Femur (tissue), 1 donor: Measurements from ENCODE around the gene ADAMTSL1.

Experiments used
- DNase-seq: peaks from one replicate; pipeline ENCODE4 v3.0.0-alpha.2; 2017

Gene ADAMTSL1

DNA sequence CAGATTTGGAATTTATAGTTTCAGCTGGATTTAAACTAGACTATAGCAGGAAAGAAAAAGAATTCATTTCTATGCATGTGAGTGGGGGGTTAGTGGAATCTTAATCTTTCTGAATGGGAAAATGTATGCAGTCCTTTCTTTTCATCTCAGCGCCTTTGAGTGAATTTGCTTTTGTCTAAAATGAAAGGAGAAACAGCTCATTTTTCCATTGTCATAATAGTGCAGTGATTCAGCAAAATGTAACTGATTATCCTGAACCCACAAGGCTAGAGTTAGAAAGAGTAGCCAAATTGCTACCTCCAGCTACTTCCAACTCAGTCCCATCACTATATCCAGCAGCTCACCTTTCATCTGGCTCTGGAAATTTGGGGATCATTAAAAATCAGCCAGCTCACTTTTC is 134.4 kb downstream of the ADAMTSL1 start:
- DNase-seq: no peak

DNA sequence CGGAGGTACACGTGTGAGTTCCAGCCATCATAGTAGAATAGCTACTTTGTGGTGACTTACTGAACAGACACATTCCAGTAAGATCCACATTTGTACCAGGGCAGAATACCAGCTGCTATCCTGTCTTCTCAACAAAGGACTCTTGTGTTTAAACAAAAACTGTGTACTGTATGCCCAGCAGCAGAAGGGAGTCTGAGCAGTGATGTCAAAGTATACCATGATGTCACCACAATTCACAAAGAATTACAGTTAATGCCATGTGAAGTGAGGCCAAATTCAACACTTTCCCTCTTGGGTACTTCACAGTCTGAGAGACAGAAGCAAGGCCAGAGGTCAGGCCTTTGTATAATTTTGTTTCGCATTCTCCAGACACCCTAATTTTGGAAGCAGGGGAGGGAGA is 137.0 kb downstream of the ADAMTSL1 start:
- no peak for DNase-seq

DNA sequence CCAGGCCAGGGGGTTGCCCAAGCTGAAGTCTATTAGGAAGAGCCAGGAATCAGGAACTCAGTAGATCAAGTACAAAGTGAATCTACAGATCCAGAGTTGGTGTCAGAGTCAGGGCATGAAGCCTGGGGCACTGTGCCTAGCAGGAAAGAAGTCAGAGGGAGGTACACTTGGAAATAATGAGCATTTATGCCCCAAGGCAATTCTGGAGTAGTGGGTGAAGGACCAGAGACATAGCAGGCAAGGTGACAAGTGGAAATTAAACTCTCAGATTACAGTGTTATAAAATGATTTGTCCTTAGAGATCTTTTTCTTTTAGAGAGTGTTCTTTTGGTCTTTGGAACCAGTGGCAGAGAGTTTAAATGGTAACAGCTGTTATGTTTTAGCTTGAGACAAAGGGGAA is 138.0 kb downstream of the ADAMTSL1 start:
- peak; percentile 51 for DNase-seq

DNA sequence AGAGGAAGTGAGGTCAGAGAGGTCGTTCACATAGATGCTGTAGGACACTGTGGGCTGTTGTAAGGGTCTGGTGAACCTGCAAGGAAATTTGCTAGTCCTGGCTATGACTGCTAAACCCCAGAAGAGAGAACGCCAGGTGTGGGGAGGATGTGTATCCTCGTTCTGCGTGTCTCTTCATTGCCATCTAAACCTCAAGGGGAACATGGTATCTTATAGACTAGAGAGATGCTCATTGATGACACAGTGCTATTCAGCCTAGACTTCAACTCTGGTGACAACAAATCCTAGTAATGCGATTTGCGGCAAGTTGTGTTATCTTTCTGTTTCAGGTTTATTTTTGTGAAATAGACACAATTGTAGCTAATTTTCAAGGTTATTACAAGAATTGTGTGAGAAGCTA is 140.2 kb downstream of the ADAMTSL1 start:
- no peak for DNase-seq

DNA sequence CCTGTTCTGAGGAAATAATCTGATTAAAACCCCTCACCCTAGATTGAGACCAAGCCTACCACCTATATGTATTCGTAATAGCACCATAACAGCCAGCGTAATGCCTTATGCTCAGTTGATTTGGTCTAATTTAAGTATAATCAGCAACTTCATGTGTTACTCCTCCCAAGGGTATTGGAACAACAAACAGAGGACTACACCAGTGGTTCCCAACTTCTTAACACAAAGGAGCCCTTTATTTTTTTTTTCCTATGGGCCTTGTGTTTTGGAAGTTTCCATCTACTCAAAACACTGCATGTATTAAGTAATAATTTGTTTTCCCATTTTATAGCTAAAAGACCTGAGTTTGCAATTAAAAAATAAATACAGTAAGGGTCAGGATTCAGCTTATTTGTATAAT is 140.7 kb downstream of the ADAMTSL1 start:
- DNase-seq: no peak

DNA sequence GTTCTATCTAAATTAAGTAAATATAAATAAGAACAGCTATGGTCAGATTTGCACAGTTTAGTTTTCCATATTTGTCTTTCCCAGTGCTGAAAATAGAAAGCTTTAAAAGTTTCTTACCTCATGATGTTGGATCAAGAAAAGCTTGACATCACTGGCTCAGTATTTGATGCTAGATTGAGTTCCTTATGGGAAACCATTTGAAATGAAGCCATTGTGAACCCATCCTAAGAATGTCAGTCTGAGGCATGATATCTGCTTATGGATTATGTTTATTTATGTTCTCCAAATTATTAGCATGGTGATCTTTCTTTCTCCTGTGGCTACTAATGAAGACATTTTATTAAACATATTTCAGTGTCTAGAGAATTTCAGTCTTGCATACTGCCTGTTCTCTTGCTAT is 143.0 kb downstream of the ADAMTSL1 start:
- DNase-seq: no peak

DNA sequence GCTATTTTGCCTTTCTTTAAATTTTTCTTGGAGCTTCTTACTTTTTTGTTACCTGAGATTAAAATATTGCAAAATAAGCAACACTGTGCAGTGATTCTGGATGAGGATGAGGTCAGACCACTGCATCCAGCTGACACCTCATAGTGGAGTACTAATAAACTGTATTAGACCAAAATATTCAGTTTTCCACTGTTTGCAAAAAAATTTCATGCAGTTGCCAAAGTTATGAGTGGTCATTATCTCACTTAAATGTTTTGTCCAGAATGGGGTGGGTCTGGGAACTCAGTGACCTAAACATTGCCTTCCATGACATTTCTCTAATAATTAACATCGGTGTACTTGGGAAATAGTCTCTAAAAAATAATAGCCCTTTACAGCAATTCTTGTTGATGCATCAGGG is 143.8 kb downstream of the ADAMTSL1 start:
- DNase-seq: no peak

DNA sequence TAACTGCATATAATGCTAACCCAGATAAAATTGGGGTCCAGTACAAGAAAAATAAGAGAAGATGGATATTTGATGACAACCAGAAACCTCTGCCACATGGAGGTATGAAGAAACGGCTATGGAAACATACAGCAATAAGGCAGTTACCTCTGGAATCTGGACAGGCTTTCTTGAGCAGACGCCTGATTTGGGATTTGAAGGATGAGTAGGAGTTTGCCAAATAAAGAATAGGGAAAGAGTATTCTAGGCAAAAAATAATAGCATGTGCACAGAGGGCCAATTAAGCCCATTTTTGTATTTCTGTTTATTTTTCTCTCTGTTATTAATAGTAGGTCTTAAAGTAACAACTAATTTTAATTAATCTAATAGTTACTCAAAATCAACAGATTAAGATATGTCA is 144.9 kb downstream of the ADAMTSL1 start:
- no peak for DNase-seq

DNA sequence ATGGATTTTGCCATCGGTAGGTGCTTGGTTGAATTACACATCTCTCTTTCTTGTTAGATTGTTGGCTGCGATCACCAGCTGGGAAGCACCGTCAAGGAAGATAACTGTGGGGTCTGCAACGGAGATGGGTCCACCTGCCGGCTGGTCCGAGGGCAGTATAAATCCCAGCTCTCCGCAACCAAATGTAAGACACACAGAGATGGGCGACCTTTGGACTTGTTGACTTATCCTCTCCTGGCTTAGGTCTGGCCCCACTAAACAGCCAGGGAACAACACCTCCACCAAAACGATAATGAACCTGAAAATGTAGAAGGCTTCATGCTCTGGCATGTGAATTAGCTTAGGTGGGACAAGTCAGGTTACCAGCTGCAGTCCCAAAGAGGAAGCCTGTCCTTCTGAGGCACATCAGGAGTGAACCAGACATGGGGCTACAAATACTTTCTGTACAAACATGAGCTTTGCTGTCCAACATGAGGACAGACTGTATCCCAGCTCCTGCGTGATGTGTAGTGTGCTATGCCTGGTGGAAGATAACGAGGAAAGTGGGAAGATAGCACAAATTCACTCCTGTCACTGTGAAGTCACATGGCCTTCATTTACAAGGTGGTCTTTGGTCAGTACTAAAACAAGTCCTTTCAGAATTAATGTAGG is 148.4 kb downstream of the ADAMTSL1 start:
- DNase-seq: no peak

DNA sequence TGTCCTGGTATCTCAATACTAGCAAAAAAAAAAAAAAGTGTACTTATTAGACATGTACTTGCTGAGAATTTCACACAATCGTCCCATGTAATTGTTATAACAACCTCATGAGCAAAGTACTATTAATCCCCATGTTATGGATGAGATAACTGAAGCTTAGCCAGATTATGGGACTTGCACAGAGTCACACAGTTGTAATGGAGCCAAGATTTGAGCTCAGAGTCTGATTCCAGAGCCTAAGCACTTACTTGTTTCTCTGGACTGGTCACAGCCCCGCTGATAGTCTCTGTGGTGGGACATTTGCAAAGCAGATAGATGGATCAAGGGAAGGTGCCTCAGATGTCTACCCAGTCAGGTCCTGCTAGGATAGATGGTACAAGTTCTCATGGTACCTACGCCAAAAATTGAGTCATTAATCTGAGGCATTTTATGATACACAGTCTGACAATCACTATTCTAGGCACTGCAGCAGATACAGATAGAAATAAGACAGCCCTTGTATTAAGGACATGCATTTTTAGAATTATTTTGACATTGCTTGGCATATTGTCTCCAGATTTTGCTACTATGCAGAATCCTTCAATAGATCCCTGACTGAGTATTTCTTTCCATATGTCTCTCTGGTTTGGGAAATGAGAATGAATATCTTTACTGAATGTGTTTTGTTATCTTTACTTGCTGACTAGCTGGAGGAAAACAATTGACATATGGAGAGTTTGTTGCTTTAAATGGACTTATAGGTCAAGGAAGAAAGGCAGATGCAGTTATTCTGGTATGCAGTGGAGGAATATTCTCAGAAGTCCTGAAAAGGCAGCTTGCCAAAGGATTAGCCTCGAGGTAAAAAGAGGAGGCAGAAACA is 149.5 kb downstream of the ADAMTSL1 start:
- no peak for DNase-seq

DNA sequence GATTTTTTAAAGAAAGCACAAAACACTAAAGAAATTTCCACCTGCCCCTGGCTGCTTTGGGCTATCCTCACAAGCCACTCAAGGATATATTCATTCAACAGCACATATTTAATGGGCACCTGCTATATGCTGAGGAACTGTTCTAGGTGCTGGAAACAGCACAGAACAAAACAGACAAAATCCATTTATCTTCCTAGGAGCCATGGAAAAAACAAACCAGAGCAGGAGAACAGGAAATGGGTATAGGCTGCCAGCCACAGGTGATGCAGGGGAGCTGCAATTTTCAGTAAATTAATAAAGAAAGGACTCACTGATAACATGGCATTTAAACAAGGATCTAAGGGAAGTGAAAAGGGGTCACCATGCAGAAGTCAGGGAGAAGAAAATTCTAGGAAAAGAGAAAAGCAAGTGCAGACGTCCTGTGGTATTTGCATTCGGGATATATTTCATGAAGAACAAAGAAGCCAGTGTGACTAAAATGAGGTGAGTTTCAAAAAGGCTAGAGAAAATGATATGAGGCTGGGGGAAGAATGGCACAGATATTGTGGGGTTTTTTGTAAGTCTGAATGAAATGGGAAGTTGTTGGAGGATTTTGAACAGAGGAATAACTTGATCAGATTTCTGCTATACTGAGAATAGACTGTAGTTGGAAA is 152.2 kb downstream of the ADAMTSL1 start:
- DNase-seq: no peak

DNA sequence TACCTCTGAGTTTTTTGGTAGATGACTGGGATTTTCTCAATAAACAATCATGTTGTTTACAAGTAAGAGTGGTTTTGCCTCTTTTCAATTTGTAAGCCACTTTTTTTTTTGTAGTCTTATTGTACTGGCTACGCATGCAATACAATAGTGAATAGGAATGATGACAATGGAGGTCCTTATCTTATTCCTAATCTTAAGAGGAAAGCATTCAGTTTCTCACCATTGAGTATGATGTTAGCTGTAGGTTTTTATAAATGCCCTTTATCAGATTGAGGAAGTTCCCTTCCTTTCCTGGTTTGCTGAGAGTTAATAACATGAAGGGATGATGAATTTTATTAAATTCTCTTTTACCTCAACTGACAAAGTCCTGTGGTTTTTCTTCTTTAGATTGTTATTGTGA is 155.2 kb downstream of the ADAMTSL1 start:
- DNase-seq: no peak

DNA sequence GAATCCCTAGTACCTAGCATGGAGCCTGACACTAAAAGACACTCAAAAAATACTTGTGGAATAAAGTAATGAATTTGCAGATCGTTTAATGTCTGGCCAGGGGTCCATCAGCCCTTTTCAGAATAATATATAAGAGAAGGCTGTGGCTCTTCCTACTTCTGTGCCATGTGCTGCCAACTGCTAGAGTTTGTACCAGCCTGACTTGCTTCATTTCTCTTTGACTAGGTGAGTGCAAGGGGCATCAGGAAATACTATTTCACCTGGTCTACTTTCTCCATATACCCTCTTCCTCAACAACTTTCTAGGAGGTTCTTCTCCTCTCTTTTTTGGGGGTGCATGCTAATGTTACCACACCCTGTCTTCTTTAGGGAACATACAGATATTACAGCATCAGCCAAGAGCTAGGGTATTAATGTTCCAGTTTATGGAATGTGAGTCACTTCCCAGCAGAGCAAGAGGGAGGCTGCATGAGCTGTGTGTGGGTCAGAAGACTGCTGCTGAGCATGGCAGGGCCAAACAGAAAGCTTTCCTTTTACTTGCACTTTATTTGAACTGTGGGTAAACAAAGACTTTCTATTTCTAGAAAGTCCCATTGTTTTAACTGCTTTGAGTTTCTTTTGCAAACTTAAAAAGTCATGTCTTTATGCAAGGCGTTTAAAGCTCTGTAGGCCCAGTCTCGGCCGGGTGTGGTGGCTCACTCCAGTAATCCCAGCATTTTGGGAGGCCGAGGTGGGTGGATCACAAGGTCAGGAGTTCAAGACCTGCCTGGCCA is 158.9 kb downstream of the ADAMTSL1 start:
- DNase-seq: no peak

DNA sequence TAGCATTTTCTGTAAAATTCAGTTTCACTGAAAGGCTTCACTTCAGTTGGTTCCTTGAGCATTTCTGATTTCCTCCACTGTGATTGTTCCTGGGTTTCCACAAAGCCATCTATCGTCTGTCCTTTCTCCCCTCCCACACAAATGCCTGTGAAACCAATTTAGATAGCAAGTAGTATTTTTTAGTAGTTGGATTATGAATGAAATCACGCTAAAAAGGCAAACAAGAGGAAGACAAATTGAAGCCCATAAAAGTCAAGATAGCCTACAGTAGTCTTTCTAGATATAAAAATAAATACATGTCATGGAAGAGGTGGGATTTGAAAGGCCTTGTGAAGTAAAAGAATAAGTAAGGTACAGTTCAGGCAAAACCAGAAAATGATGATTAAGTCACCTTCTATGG is 162.8 kb downstream of the ADAMTSL1 start:
- no peak for DNase-seq

DNA sequence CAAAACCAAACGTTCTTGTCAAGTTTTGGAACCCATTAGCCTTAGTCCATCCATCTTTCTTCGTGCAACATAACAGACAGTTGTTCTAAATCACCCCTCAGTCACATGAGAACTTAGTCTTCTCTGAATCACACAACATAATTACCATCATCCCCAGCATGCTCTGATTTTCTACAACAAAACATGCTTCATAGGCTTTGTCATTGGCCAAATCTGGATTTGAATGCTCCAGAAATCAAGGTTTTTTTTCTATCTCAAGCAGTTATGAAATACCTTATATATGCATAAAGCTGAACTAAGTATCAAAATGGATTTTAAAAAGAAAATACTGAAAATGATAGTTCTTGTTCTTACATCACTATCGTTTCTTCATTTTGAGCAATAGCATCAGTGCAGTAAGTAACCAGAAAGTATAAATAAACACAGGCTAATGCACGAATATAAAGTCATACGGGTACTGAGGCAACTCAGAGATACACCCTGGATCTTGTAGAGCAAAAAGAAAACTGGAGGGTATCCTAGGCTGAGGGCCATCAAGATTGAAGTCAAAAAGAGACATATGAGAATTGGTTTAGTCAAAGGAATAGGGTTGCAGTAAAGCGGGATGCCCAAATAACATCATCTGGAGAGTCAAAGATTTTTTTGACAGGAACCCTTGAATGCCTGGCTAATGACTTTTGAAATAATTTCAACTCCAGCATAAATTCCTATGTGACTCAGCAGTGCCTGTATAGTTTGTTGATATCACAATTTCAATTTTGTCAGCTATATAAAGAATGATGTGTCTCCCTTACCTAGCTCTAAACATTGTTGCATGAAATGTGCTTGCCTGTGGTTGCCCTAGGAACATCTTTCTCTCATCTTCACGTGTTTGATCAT is 164.7 kb downstream of the ADAMTSL1 start:
- DNase-seq: no peak

DNA sequence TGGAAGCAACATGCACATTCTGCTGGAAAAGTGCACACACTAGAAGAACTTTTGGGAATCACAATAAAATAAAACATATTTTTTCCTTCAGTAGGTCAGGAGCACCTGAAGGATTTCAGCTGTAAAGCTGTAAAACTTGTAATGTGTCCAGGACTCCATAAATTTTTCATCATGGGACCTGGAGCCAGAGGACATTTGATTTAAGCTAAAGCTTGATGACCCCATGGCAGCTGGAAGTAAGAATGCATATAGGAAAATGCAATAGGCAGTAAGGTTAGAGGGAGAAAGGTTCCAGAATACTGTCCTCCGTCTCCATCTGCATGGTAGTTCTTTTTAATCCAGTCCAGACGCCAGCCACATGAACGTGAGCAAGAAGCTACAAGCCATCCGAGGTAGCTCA is 166.0 kb downstream of the ADAMTSL1 start:
- peak; percentile 32 for DNase-seq

DNA sequence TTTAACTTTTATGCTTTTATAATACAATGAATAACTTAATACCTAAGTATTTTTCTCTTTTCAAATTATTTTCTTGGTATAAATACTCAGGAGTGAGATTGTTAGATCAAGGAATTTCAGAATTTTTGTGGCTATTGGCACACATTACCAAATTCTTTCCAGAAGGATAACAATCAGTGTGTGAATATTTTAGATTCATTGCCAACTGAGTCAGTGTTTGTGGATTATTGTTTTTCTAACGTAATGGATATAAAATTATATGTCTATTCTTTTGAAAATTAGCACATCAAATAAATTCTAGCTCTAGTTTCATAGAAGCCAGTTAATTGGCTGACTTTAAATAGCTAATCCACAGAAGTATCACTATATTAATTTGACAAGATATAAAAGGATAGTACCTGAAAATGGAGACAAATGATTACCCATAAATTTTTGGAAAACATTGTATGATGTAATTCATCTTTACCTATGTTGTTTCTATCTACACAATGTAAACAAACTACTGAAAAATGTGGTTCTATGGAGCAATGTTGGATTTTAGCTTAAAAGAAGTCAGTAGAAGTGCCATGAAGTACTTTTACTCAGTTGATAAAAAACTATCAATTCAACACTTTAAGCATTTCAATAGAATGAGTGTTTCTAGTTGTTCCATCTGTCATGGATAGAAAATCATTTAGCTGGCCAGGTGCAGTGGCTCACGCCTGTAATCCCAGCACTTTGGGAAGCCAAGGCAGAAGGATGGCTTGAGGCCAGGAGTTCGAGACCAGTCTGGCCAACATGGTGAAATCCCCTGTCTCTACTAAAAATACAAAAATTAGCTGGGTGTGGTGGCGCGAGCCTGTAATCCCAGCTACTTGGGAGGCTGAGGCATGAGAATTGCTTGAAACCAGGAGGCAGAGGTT is 185.1 kb downstream of the ADAMTSL1 start:
- no peak for DNase-seq

DNA sequence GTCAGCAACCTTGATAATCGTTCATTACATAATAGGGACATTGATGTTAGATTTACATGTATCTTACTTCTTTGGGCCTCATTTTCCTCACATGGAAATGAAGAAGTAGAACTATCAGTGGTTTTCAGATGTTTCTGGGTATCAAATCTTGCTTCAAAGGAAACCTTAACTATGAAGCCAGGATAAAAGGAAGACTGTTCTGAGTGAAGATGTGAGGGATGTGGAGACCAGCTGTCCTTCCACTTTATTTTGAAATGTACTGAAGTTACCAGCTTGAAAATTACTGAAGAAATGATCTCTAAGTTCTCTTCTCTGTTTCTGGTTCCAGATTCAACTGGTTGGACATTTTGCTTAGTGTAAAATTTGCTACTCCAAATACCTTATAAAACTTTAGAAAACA is 186.0 kb downstream of the ADAMTSL1 start:
- DNase-seq: no peak

DNA sequence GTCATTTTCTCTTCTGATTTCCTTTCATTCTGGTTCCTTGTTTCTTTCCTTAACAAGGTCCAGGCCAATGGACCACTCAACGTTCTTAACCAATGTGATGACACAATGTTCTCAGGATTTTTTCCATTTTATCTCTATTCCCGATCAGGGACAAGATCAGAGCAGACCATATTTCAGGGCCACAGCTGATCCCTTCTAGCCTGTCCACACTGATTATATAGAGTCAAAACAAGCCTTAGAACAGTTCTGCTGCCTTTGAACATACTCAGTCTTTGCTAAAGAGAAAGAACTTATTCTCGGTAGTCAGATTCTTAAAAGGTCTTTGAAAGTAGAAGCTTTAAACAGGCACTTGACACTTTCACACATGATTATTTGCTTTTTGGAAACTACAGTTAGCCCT is 188.4 kb downstream of the ADAMTSL1 start:
- no peak for DNase-seq

DNA sequence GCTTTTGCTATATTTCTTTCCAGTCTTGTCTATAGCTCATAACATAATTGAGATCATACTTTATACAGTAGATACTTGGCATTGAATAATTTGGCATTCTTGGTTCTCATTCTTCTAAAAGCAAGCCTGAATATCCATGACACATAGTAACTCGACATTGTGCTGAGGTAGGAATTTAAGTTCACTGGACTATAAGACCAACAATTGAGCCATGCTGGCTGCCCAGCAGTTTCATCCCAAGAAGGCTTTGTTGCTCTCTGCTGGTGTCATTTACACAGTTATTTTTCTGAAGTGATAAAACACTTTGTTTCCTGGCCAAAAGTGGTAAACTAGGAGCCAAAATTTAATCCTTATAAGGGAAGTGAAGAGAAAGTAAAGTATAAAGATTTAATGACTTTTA is 192.0 kb downstream of the ADAMTSL1 start:
- DNase-seq: no peak

DNA sequence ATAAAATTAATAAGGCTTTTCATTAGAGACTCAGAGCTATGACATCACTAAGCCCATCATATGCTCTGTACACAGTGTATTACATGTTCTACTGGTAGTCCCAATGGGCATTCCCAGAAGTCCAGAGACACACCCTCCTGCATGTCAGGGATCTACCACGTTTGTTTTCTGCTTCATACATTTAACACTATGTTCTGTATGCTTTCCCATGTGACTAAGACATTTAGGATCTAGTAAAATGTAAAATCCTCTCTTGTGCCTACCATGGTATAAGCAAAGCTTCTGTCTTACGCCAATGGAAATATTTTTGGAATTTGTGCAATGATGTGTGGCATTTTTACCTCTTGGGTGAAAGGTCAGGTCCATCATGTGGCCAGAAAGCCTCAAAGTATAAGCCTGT is 192.4 kb downstream of the ADAMTSL1 start:
- no peak for DNase-seq
